ENCODE results near the gene CDK11A. TPM values are rescaled to one million over a fixed set of nuclear protein-coding genes. Genes with fewer than 3 reads are reported as not detected.

The CDK11A gene
- total RNA-seq, 1 experiment from 2014 or later: 43.8 TPM

- Mint-ChIP-seq H3K4me1 (ENCODE audit: insufficient read depth, unreplicated experiment) (peaks cover 7% of the 10 kb centered on the region), H3K4me3 (ENCODE audit: unreplicated experiment) (no peak overlapping the region), H3K27ac (ENCODE audit: low read depth, unreplicated experiment) (no peak overlapping the region), H3K9me3 (ENCODE audit: unreplicated experiment) (no peaks in the 10 kb centered on the region), H3K36me3 (ENCODE audit: insufficient read depth, unreplicated experiment) (peaks cover 88% of the 10 kb centered on the region), H3K27me3 (ENCODE audit: insufficient read depth, unreplicated experiment) (no peaks in the 10 kb centered on the region)
- TF ChIP-seq CTCF (IDR thresholded peaks at IDR 0.05; ENCODE audit: unreplicated experiment): no peak
- BruUV-seq (replicated peaks): no TSS peak
- no peak for DNase-seq (ENCODE audit: unreplicated experiment)
- intact Hi-C loops (cut with micrococcal nuclease): no loop called here
- POLR2A ChIA-PET: interaction anchor here (0.9 to 5.1 kb wide), 2 partner anchors 9 to 10 kb away, joined by 3 to 54 read pairs; partner anchors contain the start of gene NADK
- CTCF ChIA-PET: interaction anchor here (2.2 kb wide), 1 partner anchor 138 kb away, joined by 12 read pairs; no protein-coding TSS in a partner anchor
These were observed 44.3 kb upstream of the CDK11A start for GRCh38 chr1:1768249-1768992.

- H3K27ac Mint-ChIP-seq (ENCODE audit: low read depth, unreplicated experiment): no peak overlapping the region
- DNase-seq (ENCODE audit: unreplicated experiment): no peak
- H3K36me3 Mint-ChIP-seq (ENCODE audit: insufficient read depth, unreplicated experiment): peaks cover 99% of the 10 kb centered on the region
- H3K9me3 Mint-ChIP-seq (ENCODE audit: unreplicated experiment): no peaks in the 10 kb centered on the region
- BruUV-seq (replicated peaks): no TSS peak
- CTCF ChIA-PET: interaction anchor here (1.1 to 1.9 kb wide), 2 partner anchors 12 to 141 kb away, joined by 4 read pairs; no protein-coding TSS in a partner anchor
- TF ChIP-seq CTCF (IDR thresholded peaks at IDR 0.05; ENCODE audit: unreplicated experiment): no peak
- H3K4me3 Mint-ChIP-seq (ENCODE audit: unreplicated experiment): no peak overlapping the region
- intact Hi-C loops (cut with micrococcal nuclease): loop anchor here (1.0 to 2.0 kb wide), 2 partner anchors 16 to 141 kb away; no protein-coding TSS in a partner anchor
- peaks cover 26% of the 10 kb centered on the region for H3K4me1 Mint-ChIP-seq (ENCODE audit: insufficient read depth, unreplicated experiment)
- POLR2A ChIA-PET: interaction anchor here (2.0 to 5.1 kb wide), 2 partner anchors 13 to 142 kb away, joined by 8 to 54 read pairs; partner anchors contain the start of gene NADK
- H3K27me3 Mint-ChIP-seq (ENCODE audit: insufficient read depth, unreplicated experiment): no peaks in the 10 kb centered on the region
These were observed 40.8 kb upstream of the CDK11A start for GRCh38 chr1:1764876-1765470.

- Mint-ChIP-seq H3K4me3 (ENCODE audit: unreplicated experiment) (peak overlapping the region; percentile 42), H3K27me3 (ENCODE audit: insufficient read depth, unreplicated experiment) (no peaks in the 10 kb centered on the region), H3K36me3 (ENCODE audit: insufficient read depth, unreplicated experiment) (peaks cover 94% of the 10 kb centered on the region), H3K27ac (ENCODE audit: low read depth, unreplicated experiment) (peak overlapping the region; percentile 87), H3K4me1 (ENCODE audit: insufficient read depth, unreplicated experiment) (peaks cover 31% of the 10 kb centered on the region), H3K9me3 (ENCODE audit: unreplicated experiment) (no peaks in the 10 kb centered on the region)
- peak; percentile 98 for DNase-seq (ENCODE audit: unreplicated experiment)
- ChIA-PET POLR2A (interaction anchor here (0.6 to 5.1 kb wide), 6 partner anchors 14 to 145 kb away, joined by 3 to 54 read pairs (median 4); partner anchors contain the start of genes CDK11A and NADK), CTCF (interaction anchor here (0.6 to 1.9 kb wide), 3 partner anchors 13 to 142 kb away, joined by 3 to 4 read pairs (median 4); no protein-coding TSS in a partner anchor)
- no peak for TF ChIP-seq CTCF (IDR thresholded peaks at IDR 0.05; ENCODE audit: unreplicated experiment)
- intact Hi-C loops (cut with micrococcal nuclease): loop anchor here (1.0 to 2.0 kb wide), 2 partner anchors 17 to 142 kb away; no protein-coding TSS in a partner anchor
- no TSS peak for BruUV-seq (replicated peaks)
These were observed 39.8 kb upstream of the CDK11A start for GRCh38 chr1:1763657-1764621.

Measured in MCF 10A (cell line).